Hematopoietic multipotent progenitor cell (in vitro differentiated cells): ENCODE measurements around the gene CPED1. TPM values are rescaled to one million over a fixed set of nuclear protein-coding genes. Genes with fewer than 3 reads are reported as not detected.
"Not testable (repeated sequence)": the region's sequence is repeated elsewhere in the genome, so short reads cannot be mapped to it uniquely, and the experiment has no call there.

Experiments
- DNase-seq, 3 donors: peaks; one replicate each; pipeline ENCODE4 v3.0.0-alpha.2; 2011 to 2015; ENCODE audit warnings: low read depth in 2 of 3, low spot score in 2 of 3
- total RNA-seq: library from RNA; depleted of rRNA; stranded (reverse); fragments of >200 nt; gene quantifications from one replicate; pipeline ENCODE4 v1.2.3, GENCODE V29; 2012

Gene CPED1
- total RNA-seq, 1 donor = 9.2 TPM

- not testable (repeated sequence) for DNase-seq
These were observed 136.9 kb downstream of the CPED1 start for GRCh38 chr7:121125454-121125853.

GRCh38 chr7:121126201-121126600, 137.7 kb downstream of the CPED1 start:
- DNase-seq = no peak

- DNase-seq = peak in 1 of 3 donors; percentile 7
These were observed 138.5 kb downstream of the CPED1 start for GRCh38 chr7:121126801-121127534.

- no peak for DNase-seq
These were observed 144.4 kb downstream of the CPED1 start for GRCh38 chr7:121132940-121133339.

- no peak for DNase-seq
These were observed 144.9 kb downstream of the CPED1 start for GRCh38 chr7:121133444-121133843.

- no peak for DNase-seq
These were observed 149.1 kb downstream of the CPED1 start for GRCh38 chr7:121137580-121137979.

GRCh38 chr7:121138262-121138933, 149.9 kb downstream of the CPED1 start:
- DNase-seq = no peak

- no peak for DNase-seq
These were observed 150.9 kb downstream of the CPED1 start for GRCh38 chr7:121139427-121139826.

- no peak for DNase-seq
These were observed 152.3 kb downstream of the CPED1 start for GRCh38 chr7:121140790-121141189.

GRCh38 chr7:121151774-121152221, 163.3 kb downstream of the CPED1 start:
- no peak for DNase-seq

- DNase-seq = no peak
These were observed 164.9 kb downstream of the CPED1 start for GRCh38 chr7:121153411-121153810.

GRCh38 chr7:121153995-121154394, 165.5 kb downstream of the CPED1 start:
- DNase-seq = no peak

- no peak for DNase-seq
These were observed 168.3 kb downstream of the CPED1 start for GRCh38 chr7:121156825-121157224.

- DNase-seq = no peak
These were observed 168.8 kb downstream of the CPED1 start for GRCh38 chr7:121157341-121157751.

GRCh38 chr7:121157885-121158590, 169.5 kb downstream of the CPED1 start:
- no peak for DNase-seq

- DNase-seq = no peak
These were observed 170.2 kb downstream of the CPED1 start for GRCh38 chr7:121158665-121159064.

- DNase-seq = no peak
These were observed 171.0 kb downstream of the CPED1 start for GRCh38 chr7:121159553-121159952.

GRCh38 chr7:121160150-121161008, 171.9 kb downstream of the CPED1 start:
- no peak for DNase-seq

- DNase-seq = no peak
These were observed 175.2 kb downstream of the CPED1 start for GRCh38 chr7:121163699-121164098.

GRCh38 chr7:121164247-121164646, 175.7 kb downstream of the CPED1 start:
- no peak for DNase-seq

- no peak for DNase-seq
These were observed 178.4 kb downstream of the CPED1 start for GRCh38 chr7:121166916-121167315.
